K562 (cell line): ENCODE measurements around the gene FLT1. TPM values are rescaled to one million over a fixed set of nuclear protein-coding genes. Genes with fewer than 3 reads are reported as not detected.

Experiments
- ATAC-seq: fragments of 200-7000 bp; cut with Tn5 transposase; 3 replicates; pipeline ENCODE4 v1.9.1; 2020; ENCODE audit warnings: moderate library complexity
- BruUV-seq: library from RNA; stranded (reverse); fragments of 400-500 nt; replicated peaks from 2 replicates; lab custom pipeline; 2021; lab: Mats Ljungman, UMichigan
- CTCF ChIA-PET: fragments of 300-600 bp; formaldehyde crosslinking; extraction: SDS; loops from one replicate; lab custom pipeline; 2021; ENCODE audit warnings: low intra/inter-chr PET ratio; lab: Yijun Ruan, JAX
- POLR2A ChIA-PET: fragments of 300-600, 350-650 bp; sonication (Branson Sonifier 250); formaldehyde crosslinking; extraction: SDS; loops from one replicate; lab custom pipeline; 2021; ENCODE audit warnings: antibody characterized with exemption, inconsistent platforms; lab: Yijun Ruan, JAX
- DNase-seq, 4 experiments: peaks; one replicate each; pipeline versions ENCODE4 v3.0.0 to v3.0.0-alpha.2; 2011 to 2018; ENCODE audit warnings: low spot score in 3 of 4, mixed read lengths in 3 of 4; ENCODE audit errors: extremely low read depth in 1 of 4
- FAIRE-seq: peaks from 2 replicates; lab custom pipeline; 2011; peaks lifted over from hg19 to GRCh38; lab: Jason Lieb, UNC
- H2AFZ ChIP-seq: 2 replicates; pipeline ENCODE4 v1.6.0; 2011; ENCODE audit warnings: low read depth, low read length, control low read depth, inconsistent platforms
- H3K27ac ChIP-seq: fragments of 200-600 bp; 3 replicates; pipeline ENCODE4 v1.8.0; 2011; ENCODE audit warnings: low read depth, mild to moderate bottlenecking, control low read depth, inconsistent platforms, low read length, moderate library complexity, mixed read lengths; ENCODE audit errors: extremely low read depth
- H3K27me3 ChIP-seq, 2 experiments: fragments of 300-600 bp in 1 of 2; 2 replicates in 1 of 2; 3 replicates in 1 of 2; pipeline versions ENCODE4 v1.6.0 to v1.8.0; 2011; ENCODE audit warnings: inconsistent platforms in 2 of 2, low read length in 2 of 2, mild to moderate bottlenecking in 1 of 2, mixed read lengths in 1 of 2, moderate library complexity in 1 of 2; ENCODE audit not compliant: control insufficient read depth in 2 of 2, insufficient read depth in 2 of 2
- H3K36me3 ChIP-seq: fragments of 300-600 bp; 3 replicates; pipeline ENCODE4 v1.8.0; 2011; ENCODE audit warnings: mild to moderate bottlenecking, low read length, inconsistent platforms; ENCODE audit not compliant: control insufficient read depth, insufficient read depth
- H3K4me1 ChIP-seq, 2 experiments: fragments of 200-600 bp in 1 of 2; replicated peaks in 1 of 2; 2 replicates in 1 of 2; 3 replicates in 1 of 2; pipeline versions ENCODE4 v1.5.1 to v1.8.0; 2011; ENCODE audit warnings: inconsistent platforms in 2 of 2, low read length in 2 of 2, mild to moderate bottlenecking in 1 of 2, mixed read lengths in 1 of 2, moderate library complexity in 1 of 2; ENCODE audit not compliant: control insufficient read depth in 2 of 2, insufficient read depth in 2 of 2
- H3K4me2 ChIP-seq: 2 replicates; pipeline ENCODE4 v1.6.1; 2011; ENCODE audit warnings: low read length, control low read depth, inconsistent platforms, mixed read lengths; ENCODE audit not compliant: insufficient read depth
- H3K4me3 ChIP-seq: fragments of 200-600 bp; sonication (generic), shearing (Covaris generic); 2 replicates; pipeline ENCODE4 v1.5.1; 2016; ENCODE audit warnings: control low read depth, inconsistent platforms
- H3K79me2 ChIP-seq: fragments of 200-600 bp; 3 replicates; pipeline ENCODE4 v1.8.0; 2011; ENCODE audit warnings: low read length, inconsistent platforms; ENCODE audit not compliant: control insufficient read depth, insufficient read depth
- H3K9ac ChIP-seq, 2 experiments: 2 replicates each; pipeline versions ENCODE4 v1.6.0 to v1.6.1; 2011; ENCODE audit warnings: low read depth in 2 of 2, low read length in 2 of 2, control low read depth in 1 of 2, inconsistent platforms in 1 of 2, mild to moderate bottlenecking in 1 of 2, mixed read lengths in 1 of 2; ENCODE audit not compliant: insufficient read depth in 1 of 2
- H3K9me1 ChIP-seq: one replicate; pipeline ENCODE4 v1.6.0; 2011; ENCODE audit warnings: inconsistent platforms, mild to moderate bottlenecking, low read length, moderate library complexity; ENCODE audit not compliant: control insufficient read depth, insufficient read depth
- H3K9me3 ChIP-seq: replicated peaks from 2 replicates; pipeline ENCODE4 v1.5.1; 2011; ENCODE audit warnings: low read depth, low read length, inconsistent platforms; ENCODE audit not compliant: control insufficient read depth, insufficient read depth
- H4K20me1 ChIP-seq: replicated peaks from 2 replicates; pipeline ENCODE4 v1.6.1; 2011; ENCODE audit warnings: low read length, inconsistent platforms, mixed read lengths; ENCODE audit not compliant: control insufficient read depth, insufficient read depth
- CHD1 ChIP-seq: fragments of 200-600 bp; sonication (generic); IDR thresholded peaks from one replicate; pipeline ENCODE4 v1.6.1; 2012; ENCODE audit warnings: mild to moderate bottlenecking, moderate library complexity, low read length, inconsistent platforms
- HDAC3 ChIP-seq: fragments of 450-650 bp; IDR thresholded peaks from 2 replicates; pipeline ENCODE4 v1.6.1; 2018; ENCODE audit warnings: borderline replicate concordance, mild to moderate bottlenecking, moderate library complexity; ENCODE audit not compliant: partially characterized antibody
- ILF3 ChIP-seq: fragments of 450-650 bp; IDR thresholded peaks from 2 replicates; pipeline ENCODE4 v1.6.1; 2018; ENCODE audit warnings: antibody characterized with exemption, mild to moderate bottlenecking, moderate library complexity, borderline replicate concordance
- MAZ ChIP-seq, 2 experiments: fragments of 450-650 bp in 1 of 2; sonication (generic) in 1 of 2; formaldehyde crosslinking; IDR thresholded peaks in 1 of 2; conservative IDR thresholded peaks in 1 of 2; 2 replicates each; pipeline versions ENCODE4 v1.4.0 to v1.5.0; 2020; ENCODE audit warnings: mild to moderate bottlenecking in 1 of 2, missing genetic modification reagents in 1 of 2
- NFE2 ChIP-seq: IDR thresholded peaks from 2 replicates; pipeline ENCODE4 v1.6.1; 2014; ENCODE audit warnings: antibody characterized with exemption, low read depth
- NFIC ChIP-seq: fragments of 450-650 bp; IDR thresholded peaks from 2 replicates; pipeline ENCODE4 v1.6.1; 2017; ENCODE audit warnings: mild to moderate bottlenecking, inconsistent platforms
- WGBS: fragments of 100-300 bp; shearing (Covaris generic); methylation state at CpG from one replicate; pipeline ENCODE4 v1.1.6; 2016; ENCODE audit warnings: low coverage, mixed read lengths; ENCODE audit not compliant: insufficient coverage; ENCODE audit errors: missing lambda C conversion rate; 5-methylcytosine and 5-hydroxymethylcytosine counted together
- in situ Hi-C: fragments of 300-500 bp; cut with MboI; formaldehyde crosslinking; loops from 4 replicates; pipeline ENCODE4 v1.15.0; 2018; ENCODE audit warnings: inconsistent platforms, mixed read lengths
- intact Hi-C: fragments of 100-400 bp; cut with micrococcal nuclease; formaldehyde crosslinking; loops from 2 replicates; pipeline ENCODE4 v1.14.2; 2022
- polyA plus RNA-seq, 8 experiments: library from polyadenylated mRNA; depleted of rRNA in 4 of 8; stranded (reverse) in 5 of 8; unstranded in 3 of 8; fragments of >200 nt; fragmentation: Nextera tagmentation in 2 of 8; fragmentation: Illumina TruSeq in 1 of 8; extraction: Ambion mirVana in 2 of 8; extraction: Trizol in 1 of 8; gene quantifications; 2 replicates each; pipeline versions ENCODE4 v1.2.1 to v1.2.3, GENCODE V29; 2011 to 2014; ENCODE audit warnings: inconsistent platforms in 1 of 8, missing spikeins in 1 of 8
- total RNA-seq, 7 experiments: library from RNA; depleted of rRNA in 6 of 7; stranded (reverse); fragments of >200 nt in 6 of 7; fragmentation: Illumina TruSeq in 2 of 7; extraction: Trizol in 2 of 7; gene quantifications; 2 replicates each; pipeline versions ENCODE4 v1.2.1 to v1.2.3, GENCODE V29; 2011 to 2021; ENCODE audit warnings: low replicate concordance in 1 of 7

The FLT1 gene
- total and polyA plus RNA-seq, 9 of the 15 experiments (the other 6 are each of a cell fraction or from before 2014, with no cell fraction given): 0.01 to 2.0 (median 0.22) TPM

DNA sequence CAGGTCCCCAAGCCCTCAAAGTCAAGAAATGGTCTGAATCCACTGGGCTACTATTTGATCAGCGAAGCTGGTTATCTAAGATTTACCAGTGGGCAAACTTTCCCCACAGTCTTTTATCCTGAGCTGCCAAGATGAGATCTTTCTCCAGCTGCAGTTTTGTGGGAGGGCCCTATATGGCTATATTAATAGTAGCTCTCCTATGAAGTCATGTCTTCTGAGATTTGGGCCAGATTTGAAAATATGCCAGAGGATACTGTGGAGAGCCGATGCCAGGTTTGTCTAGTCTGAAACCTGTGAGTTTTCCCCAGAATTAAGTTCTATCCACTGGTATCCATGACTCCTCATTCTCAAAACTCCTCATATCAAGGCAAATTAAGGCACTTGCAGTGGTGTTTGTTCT is 173.2 kb downstream of the FLT1 start:
- intact Hi-C loops (loop anchor here (10.0 kb wide), 2 partner anchors 163 to 203 kb away; no protein-coding TSS in a partner anchor), in situ Hi-C loops (loop anchor here (10.0 kb wide), 2 partner anchors 313 to 473 kb away; no protein-coding TSS in a partner anchor)
- no peaks in the 10 kb centered on the region for H3K27me3 ChIP-seq
- H4K20me1 ChIP-seq: no peaks in the 10 kb centered on the region
- H3K9me3 ChIP-seq: no peaks in the 10 kb centered on the region
- WGBS: 46% methylated on average over 2 of the region's 2 CpGs
- no peak overlapping the region for H3K4me2 ChIP-seq
- H3K36me3 ChIP-seq: no peaks in the 10 kb centered on the region
- CTCF ChIA-PET: no interaction called here
- BruUV-seq: no TSS peak
- no peak overlapping the region for H3K4me3 ChIP-seq
- POLR2A ChIA-PET: no interaction called here
- H2AFZ ChIP-seq: no peak overlapping the region
- TF ChIP-seq ILF3: no peak
- TF ChIP-seq CHD1: no peak
- TF ChIP-seq NFIC: no peak
- no peak for TF ChIP-seq NFE2
- ATAC-seq (no peak), FAIRE-seq (no peak), DNase-seq (no peak)
- H3K27ac ChIP-seq: no peak overlapping the region
- peaks cover 0 to 4% of the 10 kb centered on the region in 2 experiments; a peak in 1 of 5 replicates for H3K4me1 ChIP-seq
- H3K9ac ChIP-seq: no peak overlapping the region
- no peaks in the 10 kb centered on the region for H3K79me2 ChIP-seq
- no peaks in the 10 kb centered on the region for H3K9me1 ChIP-seq

DNA sequence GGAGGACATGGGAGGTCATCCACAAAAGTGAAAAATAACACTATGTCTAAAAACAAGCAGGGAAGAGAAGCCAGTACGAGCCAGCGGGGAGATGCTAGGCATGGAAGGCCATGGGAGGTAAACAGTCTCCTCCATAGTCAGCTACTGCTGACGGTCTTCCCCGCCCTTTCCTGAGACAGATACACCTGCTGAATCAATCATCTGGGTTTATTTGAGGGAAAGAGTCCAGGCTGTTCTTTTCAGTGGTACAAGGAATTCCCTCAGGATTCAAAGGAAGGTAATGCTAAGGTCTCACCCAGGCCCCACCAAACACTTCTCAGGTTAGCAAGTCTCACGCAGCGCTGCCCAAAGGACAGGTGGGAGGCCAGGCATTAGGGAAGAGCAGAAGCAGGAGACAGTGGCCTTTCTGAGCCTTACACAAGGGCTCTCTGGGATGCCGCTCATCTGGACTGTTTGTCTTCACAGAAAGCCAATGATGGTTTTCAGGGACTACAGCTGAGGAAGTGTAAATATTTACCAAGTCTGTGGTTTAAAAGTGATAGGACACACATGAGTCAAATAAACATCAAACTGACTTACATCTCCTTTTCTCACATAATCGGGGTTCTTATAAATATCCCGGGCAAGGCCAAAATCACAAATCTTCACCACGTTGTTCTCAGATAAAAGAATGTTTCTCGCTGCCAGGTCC is 173.9 kb downstream of the FLT1 start:
- DNase-seq: no peak
- intact Hi-C loops: loop anchor here (10.0 kb wide), 2 partner anchors 164 to 204 kb away; no protein-coding TSS in a partner anchor
- in situ Hi-C loops: loop anchor here (10.0 kb wide), 2 partner anchors 314 to 474 kb away; no protein-coding TSS in a partner anchor
- TF ChIP-seq HDAC3 (no peak), MAZ (CRISPR knock-in tag; conservative IDR thresholded peaks at IDR 0.05 in 1 of 2, IDR thresholded peaks at IDR 0.05 in 1 of 2) (no peak)
- WGBS: 46% methylated on average over 9 of the region's 11 CpGs
- ATAC-seq: no peak
- Histone ChIP-seq H3K4me3 (no peak overlapping the region), H3K4me1 (peaks cover 0 to 4% of the 10 kb centered on the region in 2 experiments; a peak in 1 of 5 replicates), H3K27ac (no peak overlapping the region), H3K9ac (no peak overlapping the region), H3K27me3 (no peaks in the 10 kb centered on the region), H3K9me3 (no peaks in the 10 kb centered on the region), H4K20me1 (no peaks in the 10 kb centered on the region), H3K4me2 (no peak overlapping the region), H3K36me3 (no peaks in the 10 kb centered on the region), H3K9me1 (no peaks in the 10 kb centered on the region), H2AFZ (no peak overlapping the region), H3K79me2 (no peaks in the 10 kb centered on the region)
- POLR2A ChIA-PET: no interaction called here
- FAIRE-seq: no peak
- CTCF ChIA-PET: no interaction called here
- no TSS peak for BruUV-seq
